Colonic mucosa (tissue), 4 donors: Measurements from ENCODE around the gene TCERG1L. TPM values are rescaled to one million over a fixed set of nuclear protein-coding genes. Genes with fewer than 3 reads are reported as not detected.

Experiments used
- DNase-seq: peaks from one replicate; pipeline ENCODE4 v3.0.0-alpha.2; 2020
- H3K27ac ChIP-seq: fragments of 200-600 bp; one replicate; pipeline ENCODE4 v1.8.0; 2021
- H3K27me3 ChIP-seq: fragments of 200-600 bp; one replicate; pipeline ENCODE4 v1.8.0; 2021
- H3K36me3 ChIP-seq: fragments of 200-600 bp; one replicate; pipeline ENCODE4 v1.8.0; 2021
- H3K4me1 ChIP-seq: fragments of 200-600 bp; one replicate; pipeline ENCODE4 v1.8.0; 2021; ENCODE audit warnings: mild to moderate bottlenecking
- H3K4me3 ChIP-seq: fragments of 200-600 bp; one replicate; pipeline ENCODE4 v1.8.0; 2021
- H3K9ac ChIP-seq, 2 donors: one replicate each; pipeline ENCODE4 v1.7.0; 2013; ENCODE audit warnings: control low read depth in 2 of 2, low read depth in 2 of 2, low read length in 2 of 2
- H3K9me3 ChIP-seq: fragments of 200-600 bp; one replicate; pipeline ENCODE4 v1.8.0; 2021
- intact Hi-C: fragments of 100-400 bp; cut with DNase I; formaldehyde crosslinking; loops from one replicate; pipeline ENCODE4 v1.14.1; 2022
- total RNA-seq, 2 donors: library from RNA; stranded (reverse); fragmentation: NEBNext Ultra II Directional in 1 of 2; extraction: Animal tissue kit (Norgen Biotek cat#: 25700) in 1 of 2; gene quantifications; one replicate each; pipeline ENCODE4 v1.2.1, GENCODE V29; 2021
- TF ChIP-seq, protein P1 (sequence below): fragments of 200-600 bp; IDR thresholded peaks from one replicate; pipeline ENCODE4 v1.8.0; 2022; ENCODE audit warnings: antibody characterized with exemption, mild to moderate bottlenecking
- donor health status: healthy.
- donor health status: DM: no; HTN: no; CAD: no.
- donor health status: DM: no; HTN: no; CAD: no.

TCERG1L gene
- total RNA-seq, 2 donors from 2014 or later, result not detected

- no peaks in the 10 kb centered on the region for H3K4me1 ChIP-seq
- H3K36me3 ChIP-seq, result no peaks in the 10 kb centered on the region
- H3K4me3 ChIP-seq, result no peak overlapping the region
- intact Hi-C loops, result no loop called here
- DNase-seq, result no peak
- no peaks in the 10 kb centered on the region for H3K9me3 ChIP-seq
- TF ChIP-seq, protein P1, sequence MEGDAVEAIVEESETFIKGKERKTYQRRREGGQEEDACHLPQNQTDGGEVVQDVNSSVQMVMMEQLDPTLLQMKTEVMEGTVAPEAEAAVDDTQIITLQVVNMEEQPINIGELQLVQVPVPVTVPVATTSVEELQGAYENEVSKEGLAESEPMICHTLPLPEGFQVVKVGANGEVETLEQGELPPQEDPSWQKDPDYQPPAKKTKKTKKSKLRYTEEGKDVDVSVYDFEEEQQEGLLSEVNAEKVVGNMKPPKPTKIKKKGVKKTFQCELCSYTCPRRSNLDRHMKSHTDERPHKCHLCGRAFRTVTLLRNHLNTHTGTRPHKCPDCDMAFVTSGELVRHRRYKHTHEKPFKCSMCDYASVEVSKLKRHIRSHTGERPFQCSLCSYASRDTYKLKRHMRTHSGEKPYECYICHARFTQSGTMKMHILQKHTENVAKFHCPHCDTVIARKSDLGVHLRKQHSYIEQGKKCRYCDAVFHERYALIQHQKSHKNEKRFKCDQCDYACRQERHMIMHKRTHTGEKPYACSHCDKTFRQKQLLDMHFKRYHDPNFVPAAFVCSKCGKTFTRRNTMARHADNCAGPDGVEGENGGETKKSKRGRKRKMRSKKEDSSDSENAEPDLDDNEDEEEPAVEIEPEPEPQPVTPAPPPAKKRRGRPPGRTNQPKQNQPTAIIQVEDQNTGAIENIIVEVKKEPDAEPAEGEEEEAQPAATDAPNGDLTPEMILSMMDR, result no peak
- no peaks in the 10 kb centered on the region for H3K27me3 ChIP-seq
- no peak overlapping the region for H3K27ac ChIP-seq
- no peak overlapping the region for H3K9ac ChIP-seq
These were observed 40.2 kb downstream of the TCERG1L start for GRCh38 chr10:131271195-131271880.

DNA sequence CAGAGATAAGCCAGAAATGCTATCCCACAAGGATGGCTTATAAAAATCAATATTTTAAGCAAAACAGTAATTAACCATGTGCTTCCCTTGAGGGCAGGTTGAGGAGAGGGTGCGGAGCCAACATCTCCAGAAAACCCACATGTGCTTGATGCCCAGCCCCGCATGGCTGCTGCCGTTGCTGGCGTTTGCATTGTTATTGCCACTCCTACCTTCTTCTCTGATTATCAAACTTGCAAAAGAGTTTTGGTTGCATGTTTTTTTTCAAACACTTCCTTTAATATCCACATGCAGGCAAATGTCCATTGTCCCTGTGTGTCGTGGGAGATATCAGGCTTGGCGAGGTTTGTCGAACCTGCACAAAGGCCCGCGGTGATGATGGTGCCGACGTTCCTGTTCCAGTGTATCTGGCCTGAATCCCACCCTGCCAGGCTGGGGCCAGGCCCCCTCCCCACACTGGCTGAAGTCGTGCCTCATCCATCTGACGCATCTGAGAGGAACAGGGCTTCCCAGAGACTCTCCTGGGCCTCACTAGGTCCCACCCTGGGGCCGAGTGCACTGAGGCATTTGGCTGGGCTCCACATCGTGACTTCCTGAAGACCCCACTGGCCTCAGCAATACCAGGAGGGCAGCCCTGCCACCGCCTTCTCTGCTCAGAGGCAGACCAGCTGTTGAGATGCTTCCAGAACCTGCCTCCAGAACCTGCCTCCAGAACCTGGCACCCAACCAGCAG is 40.9 kb downstream of the TCERG1L start:
- no peaks in the 10 kb centered on the region for H3K9me3 ChIP-seq
- no peaks in the 10 kb centered on the region for H3K36me3 ChIP-seq

GRCh38 chr10:131269776-131270460 is 41.6 kb downstream of the TCERG1L start:
- Histone ChIP-seq H3K27ac (no peak overlapping the region), H3K36me3 (no peaks in the 10 kb centered on the region), H3K4me1 (no peaks in the 10 kb centered on the region), H3K9me3 (no peaks in the 10 kb centered on the region), H3K9ac (no peak overlapping the region), H3K4me3 (no peak overlapping the region), H3K27me3 (no peaks in the 10 kb centered on the region)
- intact Hi-C loops, result no loop called here
- TF ChIP-seq, protein P1, result no peak
- no peak for DNase-seq

More for the DNA sequence above, 40.9 kb downstream of the TCERG1L start:
- no peak overlapping the region for H3K27ac ChIP-seq
- DNase-seq, result no peak
- TF ChIP-seq, protein P1, result no peak
- H3K9ac ChIP-seq, result no peak overlapping the region
- H3K27me3 ChIP-seq, result no peaks in the 10 kb centered on the region
- no peaks in the 10 kb centered on the region for H3K4me1 ChIP-seq
- intact Hi-C loops, result no loop called here
- H3K4me3 ChIP-seq, result no peak overlapping the region

DNA sequence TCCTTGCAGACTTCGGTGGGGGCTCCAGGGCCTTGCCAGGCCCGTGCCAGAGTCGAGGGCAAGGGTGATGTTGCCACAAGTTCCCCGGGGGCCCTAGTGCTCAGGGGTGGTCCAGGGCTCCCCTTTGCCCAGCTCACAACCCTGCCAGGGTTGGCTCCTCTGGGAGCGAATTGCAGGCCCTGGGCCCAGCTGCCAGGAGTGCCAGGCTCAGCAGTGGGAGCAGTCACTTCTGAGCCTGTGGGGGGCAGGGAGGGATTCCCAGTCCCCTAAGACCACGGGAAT is 43.8 kb downstream of the TCERG1L start:
- Histone ChIP-seq H3K27me3 (no peaks in the 10 kb centered on the region), H3K27ac (no peak overlapping the region), H3K36me3 (no peaks in the 10 kb centered on the region), H3K4me1 (no peaks in the 10 kb centered on the region), H3K9ac (no peak overlapping the region), H3K9me3 (no peaks in the 10 kb centered on the region), H3K4me3 (no peak overlapping the region)
- no peak for DNase-seq
- intact Hi-C loops, result no loop called here
- TF ChIP-seq, protein P1, result no peak

DNA sequence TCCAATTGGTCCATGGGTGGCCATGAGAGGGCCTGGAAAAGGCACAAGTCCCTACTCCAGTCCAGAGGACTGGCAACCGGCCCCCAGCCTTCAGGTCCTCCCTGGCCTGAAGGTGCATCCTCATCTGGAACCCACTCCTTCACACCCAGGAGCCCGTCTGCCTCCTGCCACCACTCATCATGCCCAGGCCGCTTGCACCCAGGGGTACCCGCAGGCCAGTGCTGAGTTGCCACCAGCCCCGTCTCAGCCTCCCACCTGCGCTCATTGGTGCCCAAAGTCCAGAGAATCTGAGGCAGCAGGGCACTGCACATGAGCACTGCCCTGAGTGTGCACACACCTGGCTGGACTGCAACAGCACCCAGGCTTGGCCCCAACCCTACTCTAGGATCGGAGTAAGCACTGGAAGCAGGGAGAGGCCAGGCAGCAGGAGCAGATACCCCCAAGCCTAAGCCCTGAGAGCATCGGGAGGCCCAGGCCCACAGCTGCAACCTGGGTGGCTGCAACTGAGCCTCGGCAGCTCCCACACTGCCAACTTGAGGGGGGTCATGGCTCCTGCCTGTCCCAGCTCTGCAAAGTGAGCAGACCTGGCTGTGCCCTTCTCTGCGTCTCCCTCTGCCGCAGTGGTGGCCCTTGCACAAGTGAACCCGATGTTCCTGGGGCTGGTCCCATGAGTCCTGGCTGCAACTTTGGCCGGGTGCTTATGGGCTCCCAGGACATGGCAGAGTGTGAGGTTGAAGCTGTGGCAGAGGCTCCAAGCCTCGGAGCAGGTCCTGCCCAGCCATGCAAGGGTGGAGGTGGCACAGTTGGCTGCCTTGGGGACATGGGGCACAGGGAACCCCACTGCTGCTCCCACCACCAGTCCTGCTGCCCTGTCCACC is 44.3 kb downstream of the TCERG1L start:
- H3K9ac ChIP-seq, result no peak overlapping the region
- no peaks in the 10 kb centered on the region for H3K4me1 ChIP-seq
- no peaks in the 10 kb centered on the region for H3K27me3 ChIP-seq
- no peak overlapping the region for H3K4me3 ChIP-seq
- no peak overlapping the region for H3K27ac ChIP-seq
- H3K36me3 ChIP-seq, result no peaks in the 10 kb centered on the region
- no peaks in the 10 kb centered on the region for H3K9me3 ChIP-seq
- DNase-seq, result no peak
- intact Hi-C loops, result no loop called here
- TF ChIP-seq, protein P1, result no peak
